H1 (cell line): ENCODE data around the gene MMS19. TPM values are rescaled to one million over a fixed set of nuclear protein-coding genes. Genes with fewer than 3 reads are reported as not detected.

Experiments used
- CTCF ChIA-PET: fragments of 300-600 bp; sonication (Branson Sonifier 250); formaldehyde crosslinking; loops from one replicate; lab custom pipeline; 2021; ENCODE audit not compliant: partially characterized antibody; lab: Charles Lee
- POLR2A ChIA-PET: fragments of 300-600 bp; sonication (Branson Sonifier 250); formaldehyde crosslinking; loops from one replicate; lab custom pipeline; 2021; ENCODE audit warnings: inconsistent platforms; ENCODE audit not compliant: partially characterized antibody; lab: Charles Lee
- DNase-seq, 2 experiments: peaks; one replicate each; pipeline versions ENCODE4 v3.0.0 to v3.0.0-alpha.2; 2010 to 2022; ENCODE audit warnings: low spot score in 2 of 2, low read depth in 1 of 2, mixed read lengths in 1 of 2
- FAIRE-seq: peaks from 2 replicates; lab custom pipeline; 2011; peaks lifted over from hg19 to GRCh38; lab: Jason Lieb, UNC
- H2AFZ ChIP-seq: 2 replicates; pipeline ENCODE4 v1.8.1; 2012; ENCODE audit warnings: low read length, inconsistent platforms
- H2AK5ac ChIP-seq: 2 replicates; pipeline ENCODE4 v1.6.1; 2013; ENCODE audit warnings: low read depth, low read length
- H2BK120ac ChIP-seq: replicated peaks from 2 replicates; pipeline ENCODE3; 2013; ENCODE audit warnings: low read depth, low read length, inconsistent platforms
- H2BK12ac ChIP-seq: 2 replicates; pipeline ENCODE4 v1.6.1; 2013; ENCODE audit warnings: low read depth, low read length
- H2BK15ac ChIP-seq: 2 replicates; pipeline ENCODE4 v1.6.1; 2013; ENCODE audit warnings: low read length
- H2BK20ac ChIP-seq: 2 replicates; pipeline ENCODE4 v1.6.1; 2013; ENCODE audit warnings: low read length
- H2BK5ac ChIP-seq: 2 replicates; pipeline ENCODE4 v1.6.1; 2013; ENCODE audit warnings: low read depth, low read length
- H3K14ac ChIP-seq: 2 replicates; pipeline ENCODE4 v1.6.1; 2013; ENCODE audit warnings: inconsistent platforms; ENCODE audit not compliant: insufficient read length
- H3K18ac ChIP-seq: 2 replicates; pipeline ENCODE4 v1.6.1; 2013; ENCODE audit warnings: low read length; ENCODE audit errors: extremely low read depth
- H3K23ac ChIP-seq: 2 replicates; pipeline ENCODE4 v1.6.1; 2013; ENCODE audit warnings: inconsistent platforms; ENCODE audit not compliant: insufficient read length
- H3K23me2 ChIP-seq: 2 replicates; pipeline ENCODE4 v1.6.1; 2013; ENCODE audit warnings: low read depth, low read length
- H3K27ac ChIP-seq: 2 replicates; pipeline ENCODE4 v1.6.1; 2011; ENCODE audit warnings: low read depth, low read length, inconsistent platforms
- H3K27me3 ChIP-seq, 4 experiments: replicated peaks in 1 of 4; 1 replicate in 1 of 4; 2 replicates in 3 of 4; pipeline versions ENCODE4 v1.6.1 to v1.8.1; 2011 to 2013; ENCODE audit warnings: low read length in 3 of 4, mild to moderate bottlenecking in 3 of 4, inconsistent platforms in 2 of 4, mixed read lengths in 2 of 4, moderate library complexity in 1 of 4; ENCODE audit not compliant: control insufficient read depth in 3 of 4, insufficient read depth in 3 of 4; ENCODE audit errors: extremely low read depth in 1 of 4
- H3K36me3 ChIP-seq, 4 experiments: 2 replicates each; pipeline versions ENCODE4 v1.6.1 to v1.8.1; 2011 to 2013; ENCODE audit warnings: mild to moderate bottlenecking in 4 of 4, low read length in 3 of 4, moderate library complexity in 2 of 4, control low read depth in 1 of 4, inconsistent platforms in 1 of 4; ENCODE audit not compliant: insufficient read depth in 4 of 4, control insufficient read depth in 2 of 4
- H3K4ac ChIP-seq: replicated peaks from 2 replicates; pipeline ENCODE3; 2013; ENCODE audit warnings: low read length, low read depth, mixed read lengths, inconsistent platforms; ENCODE audit not compliant: insufficient read length
- H3K4me1 ChIP-seq, 4 experiments: replicated peaks in 1 of 4; 1 replicate in 1 of 4; 2 replicates in 3 of 4; pipeline versions ENCODE4 v1.6.1 to v1.8.1; 2011 to 2013; ENCODE audit warnings: low read length in 3 of 4, inconsistent platforms in 2 of 4, mixed read lengths in 1 of 4; ENCODE audit not compliant: insufficient read depth in 4 of 4, control insufficient read depth in 3 of 4
- H3K4me2 ChIP-seq, 2 experiments: 2 replicates each; pipeline versions ENCODE4 v1.6.1 to v1.8.1; 2011 to 2013; ENCODE audit warnings: low read depth in 2 of 2, low read length in 2 of 2, control low read depth in 1 of 2, inconsistent platforms in 1 of 2, mild to moderate bottlenecking in 1 of 2; ENCODE audit not compliant: insufficient read depth in 1 of 2
- H3K4me3 ChIP-seq, 4 experiments: fragments of 200-600, 300-600 bp in 1 of 4; sonication (generic), shearing (Covaris generic), sonication (Bioruptor Twin) in 1 of 4; 2 replicates each; pipeline versions ENCODE4 v1.5.1 to v1.8.1; 2011 to 2016; ENCODE audit warnings: low read length in 4 of 4, low read depth in 3 of 4, control low read depth in 2 of 4, inconsistent platforms in 2 of 4, mild to moderate bottlenecking in 2 of 4, mixed read lengths in 1 of 4, moderate library complexity in 1 of 4; ENCODE audit not compliant: insufficient read depth in 2 of 4; ENCODE audit errors: extremely low read depth in 1 of 4
- H3K56ac ChIP-seq: replicated peaks from 2 replicates; pipeline ENCODE3; 2013; ENCODE audit warnings: low read depth, mild to moderate bottlenecking, mixed read lengths, low read length, inconsistent platforms; ENCODE audit not compliant: insufficient read length
- H3K79me1 ChIP-seq: 2 replicates; pipeline ENCODE4 v1.6.1; 2013; ENCODE audit warnings: low read depth, low read length, control low read depth
- H3K79me2 ChIP-seq, 2 experiments: 2 replicates each; pipeline versions ENCODE4 v1.6.1 to v1.8.1; 2012 to 2013; ENCODE audit warnings: low read length in 2 of 2, mild to moderate bottlenecking in 2 of 2, inconsistent platforms in 1 of 2; ENCODE audit not compliant: insufficient read depth in 2 of 2, control insufficient read depth in 1 of 2
- H3K9ac ChIP-seq, 4 experiments: replicated peaks in 1 of 4; 1 replicate in 1 of 4; 2 replicates in 3 of 4; pipeline versions ENCODE4 v1.6.1 to v1.8.1; 2011 to 2013; ENCODE audit warnings: low read depth in 3 of 4, low read length in 3 of 4, control low read depth in 2 of 4, mild to moderate bottlenecking in 2 of 4, moderate library complexity in 2 of 4, inconsistent platforms in 1 of 4; ENCODE audit errors: extremely low read depth in 1 of 4
- H3K9me3 ChIP-seq, 2 experiments: 2 replicates each; pipeline versions ENCODE4 v1.6.1 to v1.8.1; 2012 to 2013; ENCODE audit warnings: mild to moderate bottlenecking in 2 of 2, moderate library complexity in 2 of 2, control low read depth in 1 of 2, inconsistent platforms in 1 of 2, low read depth in 1 of 2, low read length in 1 of 2, mixed read lengths in 1 of 2; ENCODE audit not compliant: insufficient read depth in 2 of 2
- H4K20me1 ChIP-seq, 2 experiments: replicated peaks in 1 of 2; 2 replicates each; pipeline versions ENCODE3 to v1.8.1; 2011 to 2013; ENCODE audit warnings: inconsistent platforms in 2 of 2, low read length in 2 of 2, mild to moderate bottlenecking in 1 of 2; ENCODE audit not compliant: insufficient read depth in 2 of 2, control insufficient read depth in 1 of 2
- H4K5ac ChIP-seq: 2 replicates; pipeline ENCODE4 v1.6.1; 2013; ENCODE audit warnings: low read length, low read depth, mixed read lengths, inconsistent platforms; ENCODE audit not compliant: insufficient read length
- H4K8ac ChIP-seq: 2 replicates; pipeline ENCODE4 v1.8.0; 2013; ENCODE audit warnings: mild to moderate bottlenecking, moderate library complexity, low read length, inconsistent platforms; ENCODE audit not compliant: insufficient read depth; ENCODE audit errors: extremely low read depth
- H4K91ac ChIP-seq: replicated peaks from 2 replicates; pipeline ENCODE3; 2013; ENCODE audit warnings: low read length, mixed read lengths, inconsistent platforms; ENCODE audit not compliant: insufficient read length
- FOSL1 ChIP-seq: IDR thresholded peaks from 2 replicates; pipeline ENCODE4 v1.6.1; 2011; ENCODE audit warnings: mild to moderate bottlenecking, low read depth, low read length, moderate library complexity; ENCODE audit not compliant: insufficient read depth
- GTF2F1 ChIP-seq: IDR thresholded peaks from 2 replicates; pipeline ENCODE4 v1.6.1; 2012; ENCODE audit warnings: low read depth, low read length, improper control_type of control experiment, borderline replicate concordance
- HDAC2 ChIP-seq, 2 experiments: fragments of 300-600 bp in 1 of 2; sonication (generic) in 1 of 2; IDR thresholded peaks; 2 replicates each; pipeline ENCODE4 v1.6.1; 2011 to 2012; ENCODE audit warnings: low read depth in 2 of 2, low read length in 2 of 2, mild to moderate bottlenecking in 2 of 2, moderate library complexity in 2 of 2, borderline replicate concordance in 1 of 2, inconsistent platforms in 1 of 2
- JUN ChIP-seq: IDR thresholded peaks from 2 replicates; pipeline ENCODE4 v1.6.1; 2011; ENCODE audit warnings: low read depth, mild to moderate bottlenecking, improper control_type of control experiment, low read length
- SIX5 ChIP-seq: IDR thresholded peaks from 2 replicates; pipeline ENCODE4 v1.6.1; 2011; ENCODE audit warnings: mild to moderate bottlenecking, low read depth, low read length
- TAF7 ChIP-seq: optimal IDR thresholded peaks from 2 replicates; pipeline ENCODE3; 2011; ENCODE audit warnings: low read depth, mild to moderate bottlenecking, inconsistent platforms, low read length, moderate library complexity, borderline replicate concordance
- TEAD4 ChIP-seq: IDR thresholded peaks from 2 replicates; pipeline ENCODE4 v1.6.1; 2012; ENCODE audit warnings: low read depth, low read length, inconsistent platforms, mixed read lengths
- ZNF274 ChIP-seq: IDR thresholded peaks from 2 replicates; pipeline ENCODE4 v1.7.0; 2012; ENCODE audit warnings: low read length, borderline replicate concordance; ENCODE audit errors: extremely low read depth
- WGBS, 2 experiments: shearing (Covaris generic) in 1 of 2; methylation state at CpG; one replicate each; pipeline versions ENCODE4 v1.1.6 to v1.1.7; 2013 to 2015; ENCODE audit warnings: low lambda C conversion rate in 2 of 2, mixed read lengths in 2 of 2, inconsistent platforms in 1 of 2, low coverage in 1 of 2, missing lambda C conversion rate in 1 of 2; ENCODE audit not compliant: insufficient replicate concordance in 2 of 2, insufficient coverage in 1 of 2, insufficient read length in 1 of 2; ENCODE audit errors: extremely low coverage in 1 of 2, missing lambda C conversion rate in 1 of 2; 5-methylcytosine and 5-hydroxymethylcytosine counted together
- polyA plus RNA-seq, 7 experiments: library from polyadenylated mRNA; depleted of rRNA in 3 of 7; stranded (reverse) in 5 of 7; unstranded in 2 of 7; fragments of >200 nt in 5 of 7; fragments of 200-250 nt in 2 of 7; gene quantifications; 1 replicate in 5 of 7; 2 replicates in 1 of 7; 4 replicates in 1 of 7; pipeline versions ENCODE4 v1.2.1 to v1.2.3, GENCODE V29; 2011 to 2013; ENCODE audit warnings: missing spikeins in 2 of 7, mixed read lengths in 2 of 7
- total RNA-seq: library from RNA; stranded (reverse); fragmentation: NEBNext Ultra II Directional; extraction: Animal tissue kit (Norgen Biotek cat#: 25700); gene quantifications from 2 replicates; pipeline ENCODE4 v1.2.1, GENCODE V29; 2021

Gene MMS19
- total and polyA plus RNA-seq, 2 of the 8 experiments (the other 6 are each of a cell fraction or from before 2014, with no cell fraction given), result 130 to 221 TPM

- 86% methylated on average over 2 of the region's 2 CpGs; no CpG with 5 or more reads in 1 of the 2 experiments for WGBS, 2 experiments
- Histone ChIP-seq H2BK20ac (no peak overlapping the region), H3K23ac (no peak overlapping the region), H3K79me2 (peaks cover 20 to 95% of the 10 kb centered on the region in 2 experiments), H4K91ac (no peak overlapping the region), H3K18ac (no peak overlapping the region), H2BK5ac (no peak overlapping the region), H2AK5ac (no peak overlapping the region), H3K36me3 (no peaks in the 10 kb centered on the region; a peak in 1 of 8 replicates), H2BK12ac (no peak overlapping the region), H3K4me2 (no peak overlapping the region; a peak in 1 of 4 replicates), H2BK120ac (no peak overlapping the region), H3K14ac (no peak overlapping the region), H3K4me3 (no peak overlapping the region), H3K27ac (no peak overlapping the region), H3K56ac (no peak overlapping the region), H3K4ac (no peak overlapping the region), H4K8ac (no peak overlapping the region), H3K23me2 (no peaks in the 10 kb centered on the region), H3K27me3 (no peaks in the 10 kb centered on the region), H3K9me3 (no peaks in the 10 kb centered on the region), H4K5ac (no peak overlapping the region), H2AFZ (no peak overlapping the region), H4K20me1 (peaks cover 12 to 15% of the 10 kb centered on the region in 2 experiments), H2BK15ac (no peak overlapping the region), H3K9ac (no peak overlapping the region; a peak in 2 of 7 replicates), H3K4me1 (peaks cover 5 to 10% (median 7%) of the 10 kb centered on the region in 4 experiments; a peak in 4 of 7 replicates), H3K79me1 (peaks cover 7% of the 10 kb centered on the region; the same call in 1 of the 2 replicates)
- CTCF ChIA-PET, result interaction anchor here (0.9 to 2.3 kb wide), 4 partner anchors 10 to 84 kb away, joined by 3 to 9 read pairs (median 3); no protein-coding TSS in a partner anchor
- no peak for DNase-seq
- FAIRE-seq, result no peak
- TF ChIP-seq GTF2F1, result no peak
- no peak for TF ChIP-seq SIX5
- TF ChIP-seq TAF7, result no peak
- TF ChIP-seq ZNF274, result no peak
- no peak for TF ChIP-seq JUN
- no peak for TF ChIP-seq FOSL1
- TF ChIP-seq HDAC2 (IDR thresholded peaks at IDR 0.05; ENCODE audit: borderline replicate concordance in 1 of 2, low read depth in 2 of 2, low read length in 2 of 2), result no peak
- no peak for TF ChIP-seq TEAD4
- POLR2A ChIA-PET, result interaction anchor here (1.2 kb wide), 2 partner anchors 8 to 9 kb away, joined by 3 to 4 read pairs; partner anchors contain the start of gene UBTD1
These were observed 7.6 kb downstream of the MMS19 start for GRCh38 chr10:97490592-97490991.
